ENCODE measurements around the gene LDOC1.
"Not testable (repeated sequence)": the region's sequence is repeated elsewhere in the genome, so short reads cannot be mapped to it uniquely, and the experiment has no call there.

The LDOC1 gene

GRCh38 chrX:141176586-141177451 lies at the start of gene LDOC1:
TSS of gene LDOC1 (minus strand) at chrX:141177129. CDS start at chrX:141177021, 108 bp downstream.
- DNase-seq, result peak; percentile 66 to 73

DNA sequence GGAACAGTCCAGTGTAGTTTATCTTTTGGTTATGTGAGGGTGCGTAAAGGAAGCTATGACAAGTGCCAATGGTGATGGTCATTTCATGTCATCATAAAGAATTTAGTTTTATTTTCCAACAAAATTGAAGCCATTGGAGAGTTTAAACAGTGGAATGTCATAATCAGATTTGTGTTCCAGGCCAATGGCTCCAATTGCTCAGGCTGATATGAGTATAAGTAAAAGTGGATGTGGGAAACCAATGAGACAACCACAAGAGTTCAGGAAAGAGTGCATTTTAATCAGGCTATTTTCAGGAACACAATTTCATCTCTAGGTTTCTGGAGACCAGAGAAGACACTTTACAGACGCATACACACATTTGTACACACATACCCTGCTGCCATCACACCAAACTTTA lies 44.7 kb upstream of the LDOC1 start:
- no peak for DNase-seq

DNA sequence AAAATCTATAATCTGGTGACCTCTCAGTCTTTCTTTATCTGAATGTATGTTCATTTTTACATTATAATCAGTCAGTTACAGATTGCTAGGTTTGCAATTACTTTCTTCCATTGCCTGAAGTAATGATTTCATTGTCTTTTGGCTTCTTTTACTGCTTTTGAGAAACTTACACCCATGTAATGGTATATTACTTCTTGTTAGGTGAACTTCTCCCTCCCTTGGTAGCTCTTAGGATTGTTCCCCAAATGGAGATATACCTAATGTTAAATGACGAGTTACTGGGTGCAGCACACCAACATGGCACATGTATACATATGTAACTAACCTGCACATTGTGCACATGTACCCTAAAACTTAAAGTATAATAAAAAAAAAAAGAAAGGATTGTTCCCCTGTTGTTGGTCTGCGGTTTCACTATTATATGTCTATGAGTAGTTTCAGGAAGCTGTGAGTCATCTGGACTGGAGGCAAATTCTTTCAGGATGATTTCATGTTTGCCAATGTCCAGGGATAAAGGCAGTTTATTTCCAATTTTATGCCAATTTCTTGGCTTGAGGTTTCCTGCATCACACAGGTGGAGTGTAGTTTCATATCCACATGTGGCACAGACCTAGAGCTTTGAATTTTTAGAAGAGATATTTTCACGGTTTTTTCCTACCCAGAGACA lies 43.5 kb upstream of the LDOC1 start:
- DNase-seq, result no peak

DNA sequence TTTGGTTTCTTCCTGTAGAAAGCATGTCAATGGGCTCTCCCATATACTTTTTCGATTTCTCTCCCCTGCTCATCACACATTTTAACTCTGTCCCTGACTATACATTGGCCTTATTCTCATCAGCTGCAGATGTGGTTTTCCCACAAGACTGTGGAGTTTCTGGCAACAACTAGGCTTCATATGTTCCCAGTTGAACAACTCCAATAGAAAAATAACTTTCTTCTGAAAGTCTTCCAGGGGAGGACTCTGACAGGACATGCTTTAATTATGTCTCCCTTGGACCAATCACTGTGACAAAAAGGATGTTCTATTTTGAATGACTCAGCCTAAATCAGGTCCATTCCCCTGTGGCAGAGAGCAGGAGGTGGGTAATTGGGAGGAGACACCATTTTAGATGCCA lies 37.3 kb upstream of the LDOC1 start:
- DNase-seq, result no peak

- no peak for DNase-seq
Measured at GRCh38 chrX:141201962-141202361, 25.0 kb upstream of the LDOC1 start.

DNA sequence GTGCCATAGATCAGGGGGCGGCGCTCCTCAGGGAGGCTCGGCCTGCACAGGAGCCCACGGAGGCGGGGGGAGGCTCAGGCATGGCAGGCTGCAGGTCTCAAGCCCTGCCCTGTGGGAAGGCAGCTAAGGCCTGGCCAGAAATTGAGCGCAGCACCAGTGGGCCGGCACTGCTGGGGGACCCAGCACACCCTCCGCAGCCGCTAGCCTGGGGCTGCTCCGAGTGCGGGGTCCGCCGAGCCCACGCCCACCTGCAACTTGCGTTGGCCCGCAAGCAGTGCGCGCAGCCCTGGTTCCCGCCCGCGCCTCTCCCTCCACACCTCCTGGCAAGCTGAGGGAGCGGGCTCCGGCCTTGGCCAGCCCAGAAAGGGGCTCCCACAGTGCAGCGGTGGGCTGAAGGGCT lies 11.6 kb upstream of the LDOC1 start:
- not testable (repeated sequence) for DNase-seq

DNA sequence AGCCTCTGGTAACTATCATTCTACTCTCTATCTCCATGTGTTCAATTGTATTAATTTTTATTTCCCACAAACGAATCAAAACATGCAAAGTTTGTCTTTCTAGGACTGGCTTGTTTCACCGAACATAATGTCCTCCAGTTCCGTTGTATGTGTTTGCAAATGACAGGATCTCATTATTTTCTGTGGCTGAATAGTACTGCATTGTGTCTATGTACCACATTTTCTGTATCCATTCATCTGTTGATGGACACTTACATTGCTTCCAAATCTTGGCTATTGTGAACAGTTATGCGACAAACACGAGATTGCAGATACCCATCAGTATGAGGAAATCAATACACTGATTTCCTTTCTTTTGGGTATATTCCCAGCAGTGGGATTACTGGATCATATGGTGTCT lies 8.4 kb upstream of the LDOC1 start:
- no peak for DNase-seq

DNA sequence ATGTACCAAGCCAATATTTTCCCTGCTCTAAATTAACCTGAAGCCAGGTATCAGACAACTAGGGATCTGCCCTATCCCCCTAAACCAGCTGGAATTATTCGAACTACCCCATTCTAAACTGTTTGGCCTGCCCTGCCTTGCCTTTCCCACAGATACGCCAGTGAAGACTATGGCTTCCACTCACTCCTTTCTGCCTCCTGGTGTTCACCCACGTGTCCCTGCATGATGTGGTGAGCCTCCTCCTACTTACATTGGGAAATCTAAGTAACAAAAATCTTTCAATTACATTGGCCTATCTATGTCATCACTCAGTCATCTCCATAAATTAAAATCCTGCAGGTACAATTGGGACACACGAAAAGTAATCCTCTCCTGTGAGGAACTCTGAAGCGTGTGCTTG lies 6.1 kb upstream of the LDOC1 start:
- DNase-seq, result no peak

DNA sequence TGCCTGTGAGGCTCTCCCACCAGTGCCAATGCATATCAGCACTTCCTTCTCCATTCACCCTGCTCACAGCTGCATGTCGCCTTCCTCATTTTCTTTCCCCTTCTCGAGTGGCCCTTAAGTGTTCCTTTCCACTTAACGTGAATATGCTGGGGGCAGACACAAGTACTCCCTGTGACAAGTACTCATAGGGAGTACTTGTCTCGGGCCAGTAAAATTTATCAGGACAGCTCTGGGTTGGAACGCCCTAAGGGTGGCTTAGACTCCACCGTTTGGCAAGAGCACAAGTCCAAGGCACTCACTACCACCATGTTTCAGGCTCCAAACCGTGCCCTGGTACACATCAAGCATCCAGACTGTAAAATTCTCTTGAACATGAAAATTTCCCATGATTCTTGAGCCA lies 3.9 kb upstream of the LDOC1 start:
- DNase-seq, result no peak

GRCh38 chrX:141175786-141176185 lies 1.1 kb downstream of the LDOC1 start:
- no peak for DNase-seq

GRCh38 chrX:141164406-141164805 lies 12.5 kb downstream of the LDOC1 start:
- no peak for DNase-seq

GRCh38 chrX:141158084-141158483 lies 18.8 kb downstream of the LDOC1 start:
- no peak for DNase-seq

DNA sequence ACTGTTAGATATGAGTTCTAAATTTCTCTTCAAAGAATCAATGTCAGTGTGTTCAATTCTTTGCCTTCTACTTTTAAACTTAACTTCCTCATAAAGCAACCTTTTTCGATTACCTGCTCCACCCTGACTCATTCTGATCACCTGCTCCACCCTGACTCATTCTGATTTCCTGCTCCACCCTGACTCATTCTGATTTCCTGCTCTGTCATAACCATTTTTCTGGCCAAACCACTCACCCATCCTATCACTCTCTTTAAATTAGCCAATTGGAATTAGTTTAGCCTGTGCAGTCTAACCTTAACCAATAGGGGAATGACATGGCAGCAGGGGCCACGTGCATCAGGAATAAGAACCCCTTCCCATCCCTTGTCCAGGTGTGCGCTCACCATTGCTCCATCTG lies 21.7 kb downstream of the LDOC1 start:
- not testable (repeated sequence) for DNase-seq

GRCh38 chrX:141142946-141143345 lies 34.0 kb downstream of the LDOC1 start:
- DNase-seq, result no peak

- DNase-seq, result no peak
Measured at GRCh38 chrX:141133272-141133671, 43.7 kb downstream of the LDOC1 start.

DNA sequence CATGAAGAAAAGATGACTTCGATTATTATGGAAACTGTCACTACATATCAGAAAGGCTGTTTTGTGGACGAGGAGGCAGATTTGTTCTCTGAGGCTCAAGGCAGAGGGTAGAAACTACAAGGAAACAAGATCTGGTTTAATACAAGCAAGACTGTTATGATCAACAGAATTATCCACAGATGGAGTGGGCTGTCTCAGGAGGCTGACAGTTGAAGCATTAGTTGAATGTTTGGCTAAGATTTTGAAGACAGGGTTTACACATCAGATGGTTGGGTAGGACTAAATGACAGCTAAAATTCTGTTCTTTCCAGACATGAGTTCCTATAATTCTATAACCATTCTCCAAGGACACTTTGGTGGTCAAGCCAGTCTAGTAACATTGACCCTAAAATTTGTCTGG lies 49.8 kb downstream of the LDOC1 start:
- DNase-seq, result no peak

Data from activated CD4-positive, alpha-beta T cell treated with anti-CD3 and anti-CD28 coated beads for 4 hours (primary cell).